WTC11 (cell line): ENCODE data around the gene SPATA13. TPM values are rescaled to one million over a fixed set of nuclear protein-coding genes. Genes with fewer than 3 reads are reported as not detected.
A peak's percentile ranks its signal among the peaks of the same experiment; 100 is the strongest.
"Not testable (repeated sequence)": the region's sequence is repeated elsewhere in the genome, so short reads cannot be mapped to it uniquely, and the experiment has no call there.

Experiments used
- ATAC-seq: fragments of 200-7000 bp; cut with Tn5 transposase; 2 replicates; pipeline ENCODE4 v1.10.0; 2021; ENCODE audit warnings: mild to moderate bottlenecking, moderate library complexity
- CTCF ChIA-PET: fragments of 300-600 bp; sonication (Branson Sonifier 250); formaldehyde crosslinking; loops from one replicate; lab custom pipeline; 2021; ENCODE audit warnings: antibody characterized with exemption; lab: Charles Lee
- POLR2A ChIA-PET: fragments of 350-600 bp; sonication (Branson Sonifier 250); formaldehyde crosslinking; loops from one replicate; lab custom pipeline; 2021; ENCODE audit warnings: antibody characterized with exemption; lab: Charles Lee
- DNase-seq: peaks from one replicate; pipeline ENCODE4 v3.0.0; 2021; ENCODE audit warnings: low spot score
- H3K27ac Mint-ChIP-seq: 2 replicates; pipeline ENCODE4 v1.8.0; 2021; ENCODE audit warnings: mixed read lengths
- H3K27me3 Mint-ChIP-seq: 2 replicates; pipeline ENCODE4 v1.8.0; 2021; ENCODE audit warnings: low read depth, mild to moderate bottlenecking, moderate library complexity, mixed read lengths
- H3K36me3 Mint-ChIP-seq: 2 replicates; pipeline ENCODE4 v1.8.0; 2021; ENCODE audit warnings: mixed read lengths
- H3K4me1 Mint-ChIP-seq: 2 replicates; pipeline ENCODE4 v1.8.0; 2022; ENCODE audit warnings: mixed read lengths
- H3K4me3 Mint-ChIP-seq: 2 replicates; pipeline ENCODE4 v1.8.0; 2021; ENCODE audit warnings: mild to moderate bottlenecking, moderate library complexity, mixed read lengths
- H3K9me3 Mint-ChIP-seq: 2 replicates; pipeline ENCODE4 v1.8.0; 2021; ENCODE audit warnings: mixed read lengths
- AFF4 ChIP-seq: sonication (generic); formaldehyde crosslinking; IDR thresholded peaks from 2 replicates; pipeline ENCODE4 v1.8.1; 2023; ENCODE audit warnings: mild to moderate bottlenecking, missing genetic modification reagents, borderline replicate concordance
- ATF2 ChIP-seq: sonication (generic); formaldehyde crosslinking; IDR thresholded peaks from 2 replicates; pipeline ENCODE4 v1.8.1; 2022; ENCODE audit warnings: low read depth, missing genetic modification reagents, borderline replicate concordance
- E2F1 ChIP-seq: sonication (generic); formaldehyde crosslinking; IDR thresholded peaks from 2 replicates; pipeline ENCODE4 v1.8.0; 2022; ENCODE audit warnings: mild to moderate bottlenecking, missing genetic modification reagents
- FOXP1 ChIP-seq: sonication (generic); formaldehyde crosslinking; IDR thresholded peaks from 2 replicates; pipeline ENCODE4 v1.8.0; 2022; ENCODE audit warnings: missing genetic modification reagents, mild to moderate bottlenecking, moderate library complexity, borderline replicate concordance
- GABPB1 ChIP-seq: sonication (generic); formaldehyde crosslinking; IDR thresholded peaks from 2 replicates; pipeline ENCODE4 v1.8.1; 2023; ENCODE audit warnings: mild to moderate bottlenecking, missing genetic modification reagents
- GRHL2 ChIP-seq: fragments of 250-450 bp; sonication (Bioruptor Pico); IDR thresholded peaks from 2 replicates; pipeline ENCODE4 v1.8.0; 2022; ENCODE audit warnings: mild to moderate bottlenecking, moderate library complexity; ENCODE audit not compliant: insufficient replicate concordance, severe bottlenecking
- JAZF1 ChIP-seq: fragments of 250-450 bp; sonication (Bioruptor Pico); IDR thresholded peaks from 2 replicates; pipeline ENCODE4 v1.9.0; 2021; ENCODE audit warnings: moderate library complexity, mild to moderate bottlenecking, inconsistent platforms
- JUN ChIP-seq: sonication (generic); formaldehyde crosslinking; IDR thresholded peaks from 2 replicates; pipeline ENCODE4 v1.8.0; 2023; ENCODE audit warnings: mild to moderate bottlenecking, missing genetic modification reagents
- NFATC4 ChIP-seq: fragments of 250-450 bp; sonication (Bioruptor Pico); IDR thresholded peaks from 2 replicates; pipeline ENCODE4 v1.9.0; 2021; ENCODE audit warnings: mild to moderate bottlenecking
- TEAD4 ChIP-seq: sonication (generic); formaldehyde crosslinking; IDR thresholded peaks from 2 replicates; pipeline ENCODE4 v1.8.0; 2022; ENCODE audit warnings: mild to moderate bottlenecking, missing genetic modification reagents
- ZNF121 ChIP-seq: sonication (generic); formaldehyde crosslinking; IDR thresholded peaks from 2 replicates; pipeline ENCODE4 v1.8.0; 2023; ENCODE audit warnings: missing genetic modification reagents
- ZNF219 ChIP-seq: sonication (generic); formaldehyde crosslinking; IDR thresholded peaks from 2 replicates; pipeline ENCODE4 v1.8.0; 2023; ENCODE audit warnings: missing genetic modification reagents, mild to moderate bottlenecking, borderline replicate concordance
- ZNF263 ChIP-seq: sonication (generic); formaldehyde crosslinking; IDR thresholded peaks from 2 replicates; pipeline ENCODE4 v1.8.1; 2022; ENCODE audit warnings: low read depth, mild to moderate bottlenecking, moderate library complexity, missing genetic modification reagents
- ZNF425 ChIP-seq: fragments of 250-450 bp; sonication (Bioruptor Pico); conservative IDR thresholded peaks from 2 replicates; pipeline ENCODE4 v1.9.0; 2021; ENCODE audit warnings: mild to moderate bottlenecking
- total RNA-seq: library from RNA; stranded (reverse); gene quantifications from 3 replicates; pipeline ENCODE4 v1.2.3, GENCODE V29; 2021
- TF ChIP-seq, protein P1 (sequence below): sonication (generic); formaldehyde crosslinking; IDR thresholded peaks from 2 replicates; pipeline ENCODE4 v1.8.0; 2022; ENCODE audit warnings: mild to moderate bottlenecking, missing genetic modification reagents

Gene SPATA13
- total RNA-seq, 1 experiment from 2014 or later = 29.0 TPM

GRCh38 chr13:24215732-24216131 is 55.2 kb downstream of the SPATA13 start (continued):
- no peak for TF ChIP-seq E2F1 (CRISPR knock-in tag)
- TF ChIP-seq FOXP1 = no peak
- TF ChIP-seq, protein P1, sequence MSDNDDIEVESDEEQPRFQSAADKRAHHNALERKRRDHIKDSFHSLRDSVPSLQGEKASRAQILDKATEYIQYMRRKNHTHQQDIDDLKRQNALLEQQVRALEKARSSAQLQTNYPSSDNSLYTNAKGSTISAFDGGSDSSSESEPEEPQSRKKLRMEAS (CRISPR knock-in tag) = no peak

DNA sequence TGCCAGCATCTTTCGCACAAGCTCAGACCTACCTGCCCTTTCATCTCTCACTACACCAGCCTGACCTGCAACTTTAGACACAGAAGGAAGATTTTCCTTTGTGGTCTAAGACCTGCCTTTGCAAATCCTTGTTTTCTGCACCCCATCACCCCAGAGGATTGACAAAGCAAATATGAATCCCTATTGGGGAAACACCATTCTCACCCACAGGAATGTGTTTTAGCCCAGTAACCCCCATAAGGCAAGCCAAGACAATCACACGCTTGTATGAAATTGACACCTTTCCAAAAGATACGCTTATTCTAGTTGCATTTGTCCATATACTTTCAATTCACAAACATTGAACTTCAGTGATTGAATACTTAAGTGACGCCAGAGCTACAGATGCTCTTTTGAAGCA is 55.7 kb downstream of the SPATA13 start:
- CTCF ChIA-PET = interaction anchor here (1.4 to 5.8 kb wide), 3 partner anchors 13 to 195 kb away, joined by 3 to 50 read pairs (median 7); no protein-coding TSS in a partner anchor
- DNase-seq (no peak), ATAC-seq (no peak)
- no peaks in the 10 kb centered on the region for H3K36me3 Mint-ChIP-seq
- H3K27ac Mint-ChIP-seq = no peak overlapping the region
- POLR2A ChIA-PET = interaction anchor here (0.6 kb wide), 1 partner anchor 160 kb away, joined by 4 read pairs; no protein-coding TSS in a partner anchor
- TF ChIP-seq TEAD4 (no peak), AFF4 (CRISPR knock-in tag) (no peak), JUN (CRISPR knock-in tag) (no peak), JAZF1 (no peak), ATF2 (CRISPR knock-in tag) (no peak), ZNF263 (CRISPR knock-in tag) (no peak), ZNF121 (CRISPR knock-in tag) (no peak)
- H3K9me3 Mint-ChIP-seq = no peaks in the 10 kb centered on the region
- no peak overlapping the region for H3K4me3 Mint-ChIP-seq
- H3K27me3 Mint-ChIP-seq = no peaks in the 10 kb centered on the region
- H3K4me1 Mint-ChIP-seq = peaks cover 61% of the 10 kb centered on the region

DNA sequence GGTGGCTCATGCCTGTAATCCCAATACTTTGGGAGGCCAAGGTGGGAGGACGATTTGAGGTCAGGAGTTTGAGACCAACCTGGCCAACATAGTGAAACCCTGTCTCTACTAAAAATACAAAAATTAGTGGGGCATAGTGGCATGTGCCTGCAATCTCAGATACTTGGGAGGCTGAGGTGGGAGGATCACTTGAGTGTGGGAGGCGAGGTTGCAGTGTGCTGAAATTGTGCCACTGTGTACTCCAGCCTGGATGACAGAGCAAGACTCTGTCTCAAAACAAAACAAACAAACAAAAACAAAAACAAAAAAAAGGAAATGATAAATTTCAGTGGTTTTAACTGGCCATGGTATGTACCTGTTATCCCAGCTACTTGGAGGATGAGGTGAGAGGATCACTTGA is 56.3 kb downstream of the SPATA13 start:
- H3K4me3 Mint-ChIP-seq = not testable (repeated sequence)
- CTCF ChIA-PET = interaction anchor here (5.8 kb wide), 1 partner anchor 163 kb away, joined by 50 read pairs; no protein-coding TSS in a partner anchor

GRCh38 chr13:24217601-24218281 is 57.2 kb downstream of the SPATA13 start:
- no peak overlapping the region for H3K4me3 Mint-ChIP-seq
- H3K27me3 Mint-ChIP-seq = no peaks in the 10 kb centered on the region
- no peaks in the 10 kb centered on the region for H3K36me3 Mint-ChIP-seq
- DNase-seq (no peak), ATAC-seq (peak; percentile 46)
- H3K27ac Mint-ChIP-seq = peak overlapping the region; percentile 50; the same call in 1 of the 2 replicates
- POLR2A ChIA-PET = interaction anchor here (0.7 to 0.8 kb wide), 3 partner anchors 57 to 266 kb away, joined by 3 to 12 read pairs (median 3); partner anchors contain the start of gene SPATA13
- H3K9me3 Mint-ChIP-seq = no peaks in the 10 kb centered on the region
- TF ChIP-seq NFATC4 = no peak
- no peak for TF ChIP-seq TEAD4
- no peak for TF ChIP-seq ZNF219 (CRISPR knock-in tag)
- TF ChIP-seq GABPB1 (CRISPR knock-in tag) = peak; percentile 50; the same call in 1 of the 2 replicates
- no peak for TF ChIP-seq ZNF121 (CRISPR knock-in tag)
- no peak for TF ChIP-seq GRHL2 (CRISPR knock-in tag)
- no peak for TF ChIP-seq ZNF425 (CRISPR knock-in tag)
- CTCF ChIA-PET = interaction anchor here (0.6 to 5.8 kb wide), 14 partner anchors 9 to 296 kb away, joined by 3 to 59 read pairs (median 4); partner anchors contain the start of gene SPATA13
- peaks cover 50% of the 10 kb centered on the region for H3K4me1 Mint-ChIP-seq

More for the DNA sequence above, 56.3 kb downstream of the SPATA13 start:
- peaks cover 59% of the 10 kb centered on the region for H3K4me1 Mint-ChIP-seq
- not testable (repeated sequence) for H3K27me3 Mint-ChIP-seq, ATAC-seq, DNase-seq, H3K36me3 Mint-ChIP-seq, H3K27ac Mint-ChIP-seq, H3K9me3 Mint-ChIP-seq
- POLR2A ChIA-PET = interaction anchor here (0.7 kb wide), 1 partner anchor 212 kb away, joined by 12 read pairs; no protein-coding TSS in a partner anchor
